ENCODE measurements around the gene PDE4B. TPM values are rescaled to one million over a fixed set of nuclear protein-coding genes. Genes with fewer than 3 reads are reported as not detected.

Gene PDE4B
- total RNA-seq, 2 donors from 2014 or later = 1.6 to 12.2 TPM

- no peak for ATAC-seq
- Histone ChIP-seq H3K27me3 (peaks cover 0 to 6% of the 10 kb centered on the region in 2 donors), H3K27ac (no peak overlapping the region), H3K36me3 (replicated peaks in 1 of 2; ENCODE audit: insufficient read depth in 1 of 2, low read depth in 2 of 2) (no peaks in the 10 kb centered on the region), H3K9me3 (no peaks in the 10 kb centered on the region), H3K4me3 (no peak overlapping the region), H3K4me1 (no peaks in the 10 kb centered on the region)
- DNase-seq = no peak
- TF ChIP-seq POLR2A (IDR thresholded peaks at IDR 0.05) = no peak
- TF ChIP-seq, protein P1, sequence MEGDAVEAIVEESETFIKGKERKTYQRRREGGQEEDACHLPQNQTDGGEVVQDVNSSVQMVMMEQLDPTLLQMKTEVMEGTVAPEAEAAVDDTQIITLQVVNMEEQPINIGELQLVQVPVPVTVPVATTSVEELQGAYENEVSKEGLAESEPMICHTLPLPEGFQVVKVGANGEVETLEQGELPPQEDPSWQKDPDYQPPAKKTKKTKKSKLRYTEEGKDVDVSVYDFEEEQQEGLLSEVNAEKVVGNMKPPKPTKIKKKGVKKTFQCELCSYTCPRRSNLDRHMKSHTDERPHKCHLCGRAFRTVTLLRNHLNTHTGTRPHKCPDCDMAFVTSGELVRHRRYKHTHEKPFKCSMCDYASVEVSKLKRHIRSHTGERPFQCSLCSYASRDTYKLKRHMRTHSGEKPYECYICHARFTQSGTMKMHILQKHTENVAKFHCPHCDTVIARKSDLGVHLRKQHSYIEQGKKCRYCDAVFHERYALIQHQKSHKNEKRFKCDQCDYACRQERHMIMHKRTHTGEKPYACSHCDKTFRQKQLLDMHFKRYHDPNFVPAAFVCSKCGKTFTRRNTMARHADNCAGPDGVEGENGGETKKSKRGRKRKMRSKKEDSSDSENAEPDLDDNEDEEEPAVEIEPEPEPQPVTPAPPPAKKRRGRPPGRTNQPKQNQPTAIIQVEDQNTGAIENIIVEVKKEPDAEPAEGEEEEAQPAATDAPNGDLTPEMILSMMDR (IDR thresholded peaks at IDR 0.05) = no peak
- intact Hi-C loops (cut with DNase I) = no loop called here
These were observed 558.8 kb downstream of the PDE4B start for GRCh38 chr1:66351478-66351877.

GRCh38 chr1:66351913-66352312 is 559.2 kb downstream of the PDE4B start:
- no peak for TF ChIP-seq POLR2A (IDR thresholded peaks at IDR 0.05)
- TF ChIP-seq, protein P1 (IDR thresholded peaks at IDR 0.05) = no peak
- ATAC-seq (peak; percentile 21), DNase-seq (no peak)
- H3K36me3 ChIP-seq (replicated peaks in 1 of 2; ENCODE audit: insufficient read depth in 1 of 2, low read depth in 2 of 2) = no peaks in the 10 kb centered on the region
- H3K4me3 ChIP-seq = no peak overlapping the region
- H3K27me3 ChIP-seq = peaks cover 0 to 6% of the 10 kb centered on the region in 2 donors
- H3K9me3 ChIP-seq = no peaks in the 10 kb centered on the region
- intact Hi-C loops (cut with DNase I) = no loop called here
- no peak overlapping the region for H3K27ac ChIP-seq
- no peaks in the 10 kb centered on the region for H3K4me1 ChIP-seq
- 83 to 88% methylated on average over 3 of the region's 3 CpGs for WGBS, 2 donors

DNA sequence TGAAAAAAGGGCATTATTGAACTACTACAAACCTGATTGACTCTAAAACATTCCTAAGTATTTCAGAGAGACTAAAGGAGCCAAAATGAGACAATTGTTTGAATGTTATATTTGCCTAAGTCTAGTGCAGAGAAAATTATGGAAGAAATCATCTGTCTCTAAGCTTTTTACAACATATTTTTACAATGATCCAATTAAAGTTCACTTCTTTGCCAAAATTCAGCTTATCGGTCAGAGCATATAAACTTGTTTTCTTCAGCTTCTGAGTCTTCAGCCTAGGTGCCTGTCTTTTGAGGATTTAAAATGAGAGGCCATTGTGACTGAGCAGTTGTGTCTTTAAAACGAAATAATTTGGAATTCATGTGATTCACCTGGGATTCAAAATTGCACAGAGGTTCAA is 560.1 kb downstream of the PDE4B start:
- Histone ChIP-seq H3K4me3 (no peak overlapping the region), H3K9me3 (no peaks in the 10 kb centered on the region), H3K4me1 (no peaks in the 10 kb centered on the region), H3K27me3 (peaks cover 0 to 6% of the 10 kb centered on the region in 2 donors), H3K36me3 (replicated peaks in 1 of 2; ENCODE audit: insufficient read depth in 1 of 2, low read depth in 2 of 2) (no peaks in the 10 kb centered on the region), H3K27ac (peak overlapping the region in 1 of 4 donors; percentile 9)
- no peak for ATAC-seq
- WGBS, 2 donors = 49 to 53% methylated on average over 2 of the region's 2 CpGs
- TF ChIP-seq, protein P1 (IDR thresholded peaks at IDR 0.05) = no peak
- no peak for TF ChIP-seq POLR2A (IDR thresholded peaks at IDR 0.05)
- intact Hi-C loops (cut with DNase I) = no loop called here
- DNase-seq = no peak

DNA sequence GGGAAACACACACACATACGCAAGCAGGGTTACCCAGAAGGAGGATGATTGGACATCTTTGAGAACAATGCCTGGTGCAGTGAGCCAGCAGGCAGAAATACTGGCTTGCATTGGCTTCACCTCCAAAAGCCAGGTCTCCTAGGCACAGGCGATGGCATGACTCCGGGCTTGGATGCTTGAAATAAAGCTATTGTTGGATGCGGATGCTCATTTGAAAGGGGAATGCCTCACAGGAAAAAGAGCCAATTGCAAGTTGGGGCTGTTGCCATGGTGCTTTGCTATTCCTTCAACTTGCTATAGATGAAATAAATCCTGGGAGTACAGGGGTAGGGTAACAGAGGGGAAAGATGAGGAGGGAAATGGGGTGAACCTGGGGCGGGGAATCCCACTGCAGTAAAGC is 560.6 kb downstream of the PDE4B start:
- Histone ChIP-seq H3K4me1 (no peaks in the 10 kb centered on the region), H3K9me3 (no peaks in the 10 kb centered on the region), H3K4me3 (no peak overlapping the region), H3K27me3 (peaks cover 0 to 6% of the 10 kb centered on the region in 2 donors), H3K27ac (no peak overlapping the region), H3K36me3 (replicated peaks in 1 of 2; ENCODE audit: insufficient read depth in 1 of 2, low read depth in 2 of 2) (no peaks in the 10 kb centered on the region)
- WGBS, 2 donors = 52 to 72% methylated on average over 5 of the region's 5 CpGs
- ATAC-seq (no peak), DNase-seq (no peak)
- TF ChIP-seq, protein P1 (IDR thresholded peaks at IDR 0.05) = no peak
- no peak for TF ChIP-seq POLR2A (IDR thresholded peaks at IDR 0.05)
- intact Hi-C loops (cut with DNase I) = no loop called here

Data from body of pancreas (tissue), 4 donors.